GM23338 (cell line): ENCODE measurements around the gene MUC21. TPM values are rescaled to one million over a fixed set of nuclear protein-coding genes. Genes with fewer than 3 reads are reported as not detected.
A peak's percentile ranks its signal among the peaks of the same experiment; 100 is the strongest.

Experiments used
- ATAC-seq: fragments of 200-7000 bp; cut with Tn5 transposase; 3 replicates; pipeline ENCODE4 v1.9.1; 2020
- DNase-seq: peaks from one replicate; pipeline ENCODE4 v3.0.0-alpha.2; 2015; ENCODE audit warnings: low spot score
- H2AFZ ChIP-seq: fragments of 200-600 bp; sonication (generic); 2 replicates; pipeline ENCODE4 v1.8.0; 2016; ENCODE audit warnings: antibody characterized with exemption, mild to moderate bottlenecking, moderate library complexity
- H3F3A ChIP-seq: fragments of 200-600 bp; sonication (generic); replicated peaks from 2 replicates; pipeline ENCODE4 v1.8.0; 2017; ENCODE audit warnings: antibody characterized with exemption, mixed run types, low read depth
- H3K27ac ChIP-seq: fragments of 200-600 bp; sonication (generic); 2 replicates; pipeline ENCODE4 v1.6.1; 2016; ENCODE audit warnings: low read depth
- H3K27me3 ChIP-seq: fragments of 200-600 bp; sonication (generic); 2 replicates; pipeline ENCODE4 v1.8.0; 2016; ENCODE audit warnings: mild to moderate bottlenecking, mixed run types, moderate library complexity; ENCODE audit not compliant: insufficient read depth
- H3K36me3 ChIP-seq: fragments of 200-600 bp; sonication (generic); 2 replicates; pipeline ENCODE4 v1.8.0; 2016; ENCODE audit warnings: mild to moderate bottlenecking; ENCODE audit not compliant: insufficient read depth
- H3K4me1 ChIP-seq: fragments of 200-600 bp; sonication (generic); 2 replicates; pipeline ENCODE4 v1.8.0; 2016; ENCODE audit warnings: mild to moderate bottlenecking, moderate library complexity; ENCODE audit not compliant: insufficient read depth
- H3K4me2 ChIP-seq: fragments of 200-600 bp; sonication (generic); 2 replicates; pipeline ENCODE4 v1.7.1; 2017; ENCODE audit warnings: mixed run types
- H3K4me3 ChIP-seq: fragments of 200-600 bp; sonication (generic); 2 replicates; pipeline ENCODE4 v1.6.1; 2016; ENCODE audit warnings: mixed run types
- H3K79me2 ChIP-seq: fragments of 200-600 bp; sonication (generic); replicated peaks from 2 replicates; pipeline ENCODE4 v1.8.0; 2017; ENCODE audit warnings: mild to moderate bottlenecking; ENCODE audit not compliant: insufficient read depth
- H3K9me2 ChIP-seq: fragments of 200-600 bp; sonication (generic); 2 replicates; pipeline ENCODE4 v1.8.0; 2017; ENCODE audit not compliant: insufficient read depth
- H4K20me1 ChIP-seq: fragments of 200-600 bp; sonication (generic); replicated peaks from 2 replicates; pipeline ENCODE4 v1.8.0; 2017; ENCODE audit warnings: mild to moderate bottlenecking; ENCODE audit not compliant: insufficient read depth
- H3K27ac Mint-ChIP-seq: 2 replicates; pipeline ENCODE4 v1.8.0; 2020; ENCODE audit warnings: inconsistent platforms, mild to moderate bottlenecking, moderate library complexity, mixed read lengths
- H3K27me3 Mint-ChIP-seq: 3 replicates; pipeline ENCODE4 v1.8.0; 2022; ENCODE audit warnings: low read depth, mild to moderate bottlenecking, moderate library complexity, mixed read lengths, inconsistent platforms; ENCODE audit not compliant: insufficient read depth, poor library complexity
- H3K36me3 Mint-ChIP-seq: 3 replicates; pipeline ENCODE4 v1.8.0; 2021; ENCODE audit warnings: low read depth, mild to moderate bottlenecking, inconsistent platforms, moderate library complexity, mixed read lengths
- H3K4me1 Mint-ChIP-seq: 3 replicates; pipeline ENCODE4 v1.8.0; 2020; ENCODE audit warnings: mild to moderate bottlenecking, inconsistent platforms, mixed read lengths
- H3K4me3 Mint-ChIP-seq: 3 replicates; pipeline ENCODE4 v1.8.0; 2021; ENCODE audit warnings: moderate library complexity, mild to moderate bottlenecking, inconsistent platforms, mixed read lengths
- H3K9me3 Mint-ChIP-seq: 3 replicates; pipeline ENCODE4 v1.8.0; 2020; ENCODE audit warnings: moderate library complexity, mild to moderate bottlenecking, inconsistent platforms, mixed read lengths
- CREB1 ChIP-seq: fragments of 250-450 bp; sonication (Bioruptor Pico); IDR thresholded peaks from 2 replicates; pipeline ENCODE4 v1.5.0; 2020; ENCODE audit warnings: low read depth, mild to moderate bottlenecking, moderate library complexity
- ETS1 ChIP-seq: IDR thresholded peaks from 2 replicates; pipeline ENCODE4 v1.6.1; 2016; ENCODE audit warnings: antibody characterized with exemption
- EZH2 ChIP-seq: fragments of 200-600 bp; sonication (generic); IDR thresholded peaks from one replicate; pipeline ENCODE4 v1.8.0; 2017; ENCODE audit warnings: antibody characterized with exemption, mild to moderate bottlenecking, low read depth; ENCODE audit not compliant: unreplicated experiment
- NANOG ChIP-seq: IDR thresholded peaks from 2 replicates; pipeline ENCODE4 v1.6.1; 2016; ENCODE audit warnings: antibody characterized with exemption, borderline replicate concordance
- POLR2AphosphoS5 ChIP-seq: IDR thresholded peaks from 2 replicates; pipeline ENCODE4 v1.6.1; 2016; ENCODE audit warnings: antibody characterized with exemption, low read depth
- REST ChIP-seq: IDR thresholded peaks from one replicate; pipeline ENCODE4 v1.6.1; 2018; ENCODE audit warnings: antibody characterized with exemption; ENCODE audit not compliant: unreplicated experiment
- STAT1 ChIP-seq: IDR thresholded peaks from one replicate; pipeline ENCODE4 v1.6.1; 2016; ENCODE audit warnings: antibody characterized with exemption; ENCODE audit not compliant: unreplicated experiment
- ZNF331 ChIP-seq: fragments of 250-450 bp; sonication (Bioruptor Pico); IDR thresholded peaks from 2 replicates; pipeline ENCODE4 v1.5.0; 2020; ENCODE audit warnings: low read depth, mild to moderate bottlenecking, moderate library complexity
- ZNF462 ChIP-seq: fragments of 250-450 bp; sonication (Bioruptor Pico); IDR thresholded peaks from 2 replicates; pipeline ENCODE4 v1.5.0; 2020; ENCODE audit warnings: mild to moderate bottlenecking, moderate library complexity
- polyA plus RNA-seq: library from polyadenylated mRNA; unstranded; fragments of >200 nt; fragmentation: Nextera tagmentation; extraction: Ambion mirVana; gene quantifications from 2 replicates; pipeline ENCODE4 v1.2.1, GENCODE V29; 2016
- total RNA-seq: library from RNA; depleted of rRNA; stranded (reverse); fragments of >200 nt; shearing (Covaris generic); gene quantifications from 2 replicates; pipeline ENCODE4 v1.2.3, GENCODE V29; 2014

MUC21 gene
- total and polyA plus RNA-seq, 2 experiments from 2014 or later = not detected

- 0 out of 2 replicates have a peak, but pooled peaks have one; percentile 17 for TF ChIP-seq CREB1
Measured at GRCh38 chr6:30981942-30982772, 1.4 kb upstream of the MUC21 start (continued).

GRCh38 chr6:30985490-30985889, 2.0 kb downstream of the MUC21 start:
- Histone ChIP-seq H3K4me2 (no peak overlapping the region), H2AFZ (no peak overlapping the region), H3K4me3 (no peak overlapping the region), H3K27ac (no peak overlapping the region), H3K36me3 (no peaks in the 10 kb centered on the region), H3K27me3 (no peaks in the 10 kb centered on the region), H3K4me1 (peaks cover 11% of the 10 kb centered on the region), H3K79me2 (no peaks in the 10 kb centered on the region), H3F3A (no peaks in the 10 kb centered on the region), H4K20me1 (no peaks in the 10 kb centered on the region), H3K9me2 (peaks cover 10% of the 10 kb centered on the region; the same call in 1 of the 2 replicates)
- ATAC-seq (no peak), DNase-seq (no peak)
- Mint-ChIP-seq H3K36me3 (no peaks in the 10 kb centered on the region), H3K9me3 (no peaks in the 10 kb centered on the region; the same call in 1 of the 3 replicates), H3K4me1 (peaks cover 27% of the 10 kb centered on the region), H3K4me3 (no peak overlapping the region), H3K27me3 (peaks cover 4% of the 10 kb centered on the region), H3K27ac (no peak overlapping the region)
- no peak for TF ChIP-seq REST
- no peak for TF ChIP-seq EZH2
- no peak for TF ChIP-seq ZNF331 (CRISPR knock-in tag)
- TF ChIP-seq ETS1 = no peak
- no peak for TF ChIP-seq STAT1
- TF ChIP-seq POLR2AphosphoS5 = no peak
- no peak for TF ChIP-seq NANOG
- no peak for TF ChIP-seq ZNF462 (CRISPR knock-in tag)
